Measurements from ENCODE around the gene KMT5C.

KMT5C gene

GRCh38 chr19:55391702-55392615 is 52.3 kb downstream of the KMT5C start:
- TF ChIP-seq EZH2phosphoT487 (IDR thresholded peaks at IDR 0.05; ENCODE audit: low read depth) = no peak
- no peak for TF ChIP-seq CTCF (IDR thresholded peaks at IDR 0.05; ENCODE audit: low read depth, low read length)
- no peaks in the 10 kb centered on the region for H3K27me3 ChIP-seq (ENCODE audit: low read depth, low read length)
- no peaks in the 10 kb centered on the region for H3K9me3 ChIP-seq (ENCODE audit: insufficient read depth, low read length)
- peaks cover 21% of the 10 kb centered on the region for H3K79me2 ChIP-seq (ENCODE audit: low read length)
- no peak overlapping the region for H3K4me2 ChIP-seq (ENCODE audit: low read length)
- H3K36me3 ChIP-seq (replicated peaks; ENCODE audit: low read depth, low read length) = peaks cover 45% of the 10 kb centered on the region
- H2AFZ ChIP-seq (ENCODE audit: low read depth, low read length) = no peak overlapping the region
- no peak overlapping the region for H3K9ac ChIP-seq (ENCODE audit: low read length)
- peaks cover 52% of the 10 kb centered on the region for H4K20me1 ChIP-seq (ENCODE audit: insufficient read depth, low read length)
- H3K4me1 ChIP-seq (ENCODE audit: low read length) = peaks cover 9% of the 10 kb centered on the region
- H3K4me3 ChIP-seq (ENCODE audit: low read length) = no peak overlapping the region
- H3K27ac ChIP-seq (ENCODE audit: low read length) = no peak overlapping the region

GRCh38 chr19:55392820-55393761 is 53.4 kb downstream of the KMT5C start:
- H3K79me2 ChIP-seq (ENCODE audit: low read length) = peaks cover 10% of the 10 kb centered on the region; the same call in 1 of the 2 replicates
- no peaks in the 10 kb centered on the region for H3K27me3 ChIP-seq (ENCODE audit: low read depth, low read length)
- peaks cover 41% of the 10 kb centered on the region for H4K20me1 ChIP-seq (ENCODE audit: insufficient read depth, low read length)
- peaks cover 33% of the 10 kb centered on the region for H3K36me3 ChIP-seq (replicated peaks; ENCODE audit: low read depth, low read length)
- H3K27ac ChIP-seq (ENCODE audit: low read length) = no peak overlapping the region
- H2AFZ ChIP-seq (ENCODE audit: low read depth, low read length) = no peak overlapping the region
- TF ChIP-seq CTCF (IDR thresholded peaks at IDR 0.05; ENCODE audit: low read depth, low read length) = no peak
- no peak for TF ChIP-seq EZH2phosphoT487 (IDR thresholded peaks at IDR 0.05; ENCODE audit: low read depth)
- no peak overlapping the region for H3K4me2 ChIP-seq (ENCODE audit: low read length)
- peaks cover 3% of the 10 kb centered on the region for H3K4me1 ChIP-seq (ENCODE audit: low read length)
- no peak overlapping the region for H3K4me3 ChIP-seq (ENCODE audit: low read length)
- no peaks in the 10 kb centered on the region for H3K9me3 ChIP-seq (ENCODE audit: insufficient read depth, low read length)
- H3K9ac ChIP-seq (ENCODE audit: low read length) = no peak overlapping the region

All from OCI-LY3 (cell line).